A673 (cell line): ENCODE data around the gene CNOT6L.

ENCODE experiments used
- CTCF ChIP-seq: fragments of 300-800, 200-600 bp; sonication (generic); conservative IDR thresholded peaks from 2 replicates; pipeline ENCODE4 v1.5.1; 2017; ENCODE audit warnings: low read depth, mild to moderate bottlenecking, antibody characterized with exemption, low read length, moderate library complexity, mixed read lengths
- EZH2 ChIP-seq: fragments of 200-600 bp; sonication (generic); IDR thresholded peaks from 2 replicates; pipeline ENCODE4 v1.6.1; 2017; ENCODE audit warnings: borderline replicate concordance, low read depth, mild to moderate bottlenecking, mixed read lengths, antibody characterized with exemption, low read length; ENCODE audit not compliant: poor library complexity, severe bottlenecking

- no peak for TF ChIP-seq CTCF
- no peak for TF ChIP-seq EZH2
Observed at GRCh38 chr4:77815636-77816035, 3.5 kb downstream of the CNOT6L start.
